ENCODE measurements around the gene DAB2IP.

GRCh38 chr9:121823451-121824169 lies 172.2 kb downstream of the DAB2IP start:
- TF ChIP-seq CTCF (conservative IDR thresholded peaks at IDR 0.05) (no peak), ZFX (IDR thresholded peaks at IDR 0.05) (no peak)
